DND-41 (cell line): ENCODE measurements around the gene MAPRE3.

Experiments used
- ATAC-seq: fragments of 200-7000 bp; cut with Tn5 transposase; 3 replicates; pipeline ENCODE4 v1.9.1; 2021; ENCODE audit warnings: low read depth; ENCODE audit not compliant: insufficient read depth
- DNase-seq: peaks from one replicate; pipeline ENCODE4 v3.0.0-alpha.2; 2020
- H2AFZ ChIP-seq: 2 replicates; pipeline ENCODE4 v1.6.0; 2012; ENCODE audit warnings: low read depth, low read length
- H3K27ac ChIP-seq: 2 replicates; pipeline ENCODE4 v1.5.1; 2012; ENCODE audit warnings: low read length, inconsistent platforms
- H3K27me3 ChIP-seq: fragments of 200-600 bp; sonication (generic); 2 replicates; pipeline ENCODE4 v1.6.0; 2012; ENCODE audit warnings: low read length, mild to moderate bottlenecking, inconsistent platforms; ENCODE audit not compliant: insufficient read depth, poor library complexity
- H3K36me3 ChIP-seq: 2 replicates; pipeline ENCODE4 v1.5.1; 2012; ENCODE audit warnings: low read length, inconsistent platforms; ENCODE audit not compliant: insufficient read depth
- H3K4me1 ChIP-seq: 2 replicates; pipeline ENCODE4 v1.5.1; 2012; ENCODE audit warnings: mild to moderate bottlenecking, low read length; ENCODE audit not compliant: insufficient read depth
- H3K4me2 ChIP-seq: 2 replicates; pipeline ENCODE4 v1.6.0; 2012; ENCODE audit warnings: mild to moderate bottlenecking, moderate library complexity, low read length, inconsistent platforms; ENCODE audit not compliant: insufficient read depth
- H3K4me3 ChIP-seq, 2 experiments: fragments of 200-600 bp in 1 of 2; shearing (Covaris generic) in 1 of 2; 2 replicates each; pipeline ENCODE4 v1.5.1; 2012 to 2016; ENCODE audit warnings: inconsistent platforms in 2 of 2, low read length in 2 of 2, mild to moderate bottlenecking in 2 of 2, low read depth in 1 of 2, moderate library complexity in 1 of 2
- H3K79me2 ChIP-seq: 2 replicates; pipeline ENCODE4 v1.6.0; 2012; ENCODE audit warnings: low read length, inconsistent platforms; ENCODE audit not compliant: insufficient read depth
- H3K9ac ChIP-seq: 2 replicates; pipeline ENCODE4 v1.6.0; 2012; ENCODE audit warnings: low read depth, mild to moderate bottlenecking, inconsistent platforms, low read length, moderate library complexity
- H3K9me3 ChIP-seq: 2 replicates; pipeline ENCODE4 v1.5.1; 2012; ENCODE audit warnings: low read length, moderate library complexity, mild to moderate bottlenecking, inconsistent platforms; ENCODE audit not compliant: insufficient read depth, severe bottlenecking
- H4K20me1 ChIP-seq: 2 replicates; pipeline ENCODE4 v1.6.0; 2012; ENCODE audit warnings: low read length; ENCODE audit not compliant: insufficient read depth
- CTCF ChIP-seq: IDR thresholded peaks from 2 replicates; pipeline ENCODE4 v1.5.1; 2012; ENCODE audit warnings: borderline replicate concordance, low read length, moderate library complexity, mild to moderate bottlenecking; ENCODE audit not compliant: poor library complexity, severe bottlenecking; ENCODE audit errors: extremely low read depth
- EZH2 ChIP-seq: IDR thresholded peaks from 3 replicates; pipeline ENCODE4 v1.6.1; 2012; ENCODE audit warnings: borderline replicate concordance, low read depth, mild to moderate bottlenecking, moderate library complexity, low read length, inconsistent platforms; ENCODE audit not compliant: severe bottlenecking

MAPRE3 gene

GRCh38 chr2:27059141-27059820 is 88.8 kb downstream of the MAPRE3 start:
- peaks cover 66% of the 10 kb centered on the region for H3K36me3 ChIP-seq
- H2AFZ ChIP-seq, result no peak overlapping the region
- H3K9ac ChIP-seq, result no peak overlapping the region
- TF ChIP-seq CTCF (no peak), EZH2 (no peak)
- 0 out of 2 replicates have a peak, but pooled peaks cover 3% of the 10 kb centered on the region for H4K20me1 ChIP-seq
- no peaks in the 10 kb centered on the region for H3K9me3 ChIP-seq
- no peak overlapping the region for H3K4me3 ChIP-seq
- H3K27ac ChIP-seq, result no peak overlapping the region
- H3K27me3 ChIP-seq, result no peaks in the 10 kb centered on the region
- no peak for DNase-seq
- no peaks in the 10 kb centered on the region for H3K79me2 ChIP-seq
- no peaks in the 10 kb centered on the region for H3K4me1 ChIP-seq
- no peak for ATAC-seq
- H3K4me2 ChIP-seq, result no peak overlapping the region

GRCh38 chr2:27060323-27060722 is 89.9 kb downstream of the MAPRE3 start:
- Histone ChIP-seq H3K79me2 (no peaks in the 10 kb centered on the region), H4K20me1 (0 out of 2 replicates have a peak, but pooled peaks cover 3% of the 10 kb centered on the region), H3K27me3 (no peaks in the 10 kb centered on the region), H3K36me3 (peaks cover 60% of the 10 kb centered on the region), H3K4me3 (no peak overlapping the region), H3K4me2 (no peak overlapping the region), H3K9me3 (no peaks in the 10 kb centered on the region), H3K4me1 (no peaks in the 10 kb centered on the region), H3K9ac (no peak overlapping the region), H3K27ac (no peak overlapping the region), H2AFZ (no peak overlapping the region)
- DNase-seq (no peak), ATAC-seq (0 out of 3 replicates have a peak, but pooled peaks have one; percentile 10)
- TF ChIP-seq EZH2 (no peak), CTCF (no peak)

- H4K20me1 ChIP-seq, result 0 out of 2 replicates have a peak, but pooled peaks cover 11% of the 10 kb centered on the region
- H3K79me2 ChIP-seq, result peaks cover 15% of the 10 kb centered on the region
- H3K27ac ChIP-seq, result no peak overlapping the region
- H3K9ac ChIP-seq, result no peak overlapping the region
- no peak for ATAC-seq
- no peak for DNase-seq
- no peak overlapping the region for H2AFZ ChIP-seq
- H3K4me3 ChIP-seq, result no peak overlapping the region
- TF ChIP-seq EZH2, result no peak
- TF ChIP-seq CTCF, result no peak
- peaks cover 8% of the 10 kb centered on the region for H3K4me1 ChIP-seq
- no peaks in the 10 kb centered on the region for H3K9me3 ChIP-seq
- H3K4me2 ChIP-seq, result no peak overlapping the region
- H3K36me3 ChIP-seq, result peaks cover 52% of the 10 kb centered on the region
- no peaks in the 10 kb centered on the region for H3K27me3 ChIP-seq
Observed at GRCh38 chr2:27065128-27065527, 94.7 kb downstream of the MAPRE3 start.
